Renal pelvis (tissue), 4 donors: Measurements from ENCODE around the gene CHTF18. TPM values are rescaled to one million over a fixed set of nuclear protein-coding genes. Genes with fewer than 3 reads are reported as not detected.

ENCODE experiments used
- DNase-seq: peaks from one replicate; pipeline ENCODE4 v3.0.0-alpha.2; 2013
- polyA plus RNA-seq, 3 donors: library from polyadenylated mRNA; unstranded; fragments of 120-200 nt; gene quantifications; one replicate each; pipeline ENCODE4 v1.2.1, GENCODE V29; 2013; ENCODE audit not compliant: insufficient read length in 3 of 3

CHTF18 gene
- polyA plus RNA-seq, 3 donors = 31.8 to 34.3 (median 32.0) TPM

GRCh38 chr16:759110-759910 is 29.1 kb upstream of the CHTF18 start:
- DNase-seq = no peak

GRCh38 chr16:760065-760464 is 28.4 kb upstream of the CHTF18 start:
- no peak for DNase-seq

- peak; percentile 54 for DNase-seq
Measured at GRCh38 chr16:760545-761343, 27.7 kb upstream of the CHTF18 start, which contains the start of gene MSLN. Gene MSLN (plus strand): TSS chr16:760734. CDS start chr16:762681, 1,947 bp downstream.

GRCh38 chr16:761625-762513 is 26.6 kb upstream of the CHTF18 start:
- DNase-seq = no peak

- no peak for DNase-seq
Measured at GRCh38 chr16:762595-763268, 25.7 kb upstream of the CHTF18 start.

GRCh38 chr16:763369-764183 is 24.8 kb upstream of the CHTF18 start:
- no peak for DNase-seq

- DNase-seq = no peak
Measured at GRCh38 chr16:764184-764750, 24.2 kb upstream of the CHTF18 start.

- no peak for DNase-seq
Measured at GRCh38 chr16:764848-765487, 23.5 kb upstream of the CHTF18 start.

GRCh38 chr16:765488-765865 is 22.9 kb upstream of the CHTF18 start:
- DNase-seq = no peak

- DNase-seq = no peak
Measured at GRCh38 chr16:766008-766819, 22.2 kb upstream of the CHTF18 start.

- DNase-seq = no peak
Measured at GRCh38 chr16:766820-767640, 21.4 kb upstream of the CHTF18 start.

- no peak for DNase-seq
Measured at GRCh38 chr16:767743-768235, 20.6 kb upstream of the CHTF18 start.

- DNase-seq = no peak
Measured at GRCh38 chr16:768428-768827, 20.0 kb upstream of the CHTF18 start.

GRCh38 chr16:769184-769784 is 19.1 kb upstream of the CHTF18 start:
- DNase-seq = no peak

- no peak for DNase-seq
Measured at GRCh38 chr16:769934-770333, 18.5 kb upstream of the CHTF18 start.

- no peak for DNase-seq
Measured at GRCh38 chr16:770411-770810, 18.0 kb upstream of the CHTF18 start.

- DNase-seq = no peak
Measured at GRCh38 chr16:772959-773358, 15.5 kb upstream of the CHTF18 start.
